ENCODE data around the gene MAN2A1.
"Not testable (repeated sequence)": the region's sequence is repeated elsewhere in the genome, so short reads cannot be mapped to it uniquely, and the experiment has no call there.

MAN2A1 gene

GRCh38 chr5:109755761-109756160 lies 66.0 kb downstream of the MAN2A1 start:
- DNase-seq (ENCODE audit: low read depth in 2 of 2) = no peak

- DNase-seq (ENCODE audit: low read depth in 2 of 2) = no peak
Observed at GRCh38 chr5:109756543-109757185, 66.9 kb downstream of the MAN2A1 start.

- DNase-seq (ENCODE audit: low read depth in 2 of 2) = no peak
Observed at GRCh38 chr5:109757490-109757889, 67.8 kb downstream of the MAN2A1 start.

- no peak for DNase-seq (ENCODE audit: low read depth in 2 of 2)
Observed at GRCh38 chr5:109759306-109759705, 69.6 kb downstream of the MAN2A1 start.

GRCh38 chr5:109760130-109760529 lies 70.4 kb downstream of the MAN2A1 start:
- not testable (repeated sequence) for DNase-seq (ENCODE audit: low read depth in 2 of 2)

- no peak for DNase-seq (ENCODE audit: low read depth in 2 of 2)
Observed at GRCh38 chr5:109762821-109763220, 73.1 kb downstream of the MAN2A1 start.

GRCh38 chr5:109767184-109767995 lies 77.7 kb downstream of the MAN2A1 start:
- no peak for DNase-seq (ENCODE audit: low read depth in 2 of 2)

GRCh38 chr5:109767997-109768396 lies 78.3 kb downstream of the MAN2A1 start:
- no peak for DNase-seq (ENCODE audit: low read depth in 2 of 2)

GRCh38 chr5:109769597-109770291 lies 80.0 kb downstream of the MAN2A1 start:
- DNase-seq (ENCODE audit: low read depth in 2 of 2) = no peak

- DNase-seq (ENCODE audit: low read depth in 2 of 2) = no peak
Observed at GRCh38 chr5:109775130-109775529, 85.4 kb downstream of the MAN2A1 start.

GRCh38 chr5:109779036-109779735 lies 89.5 kb downstream of the MAN2A1 start:
- DNase-seq (ENCODE audit: low read depth in 2 of 2) = no peak

- DNase-seq (ENCODE audit: low read depth in 2 of 2) = no peak
Observed at GRCh38 chr5:109784687-109785086, 95.0 kb downstream of the MAN2A1 start.

- DNase-seq (ENCODE audit: low read depth in 2 of 2) = no peak
Observed at GRCh38 chr5:109786206-109786855, 96.6 kb downstream of the MAN2A1 start.

- DNase-seq (ENCODE audit: low read depth in 2 of 2) = no peak
Observed at GRCh38 chr5:109788596-109788995, 98.9 kb downstream of the MAN2A1 start.

GRCh38 chr5:109792613-109793012 lies 102.9 kb downstream of the MAN2A1 start:
- DNase-seq (ENCODE audit: low read depth in 2 of 2) = no peak

GRCh38 chr5:109803854-109804253 lies 114.1 kb downstream of the MAN2A1 start:
- DNase-seq (ENCODE audit: low read depth in 2 of 2) = no peak

GRCh38 chr5:109805472-109805871 lies 115.7 kb downstream of the MAN2A1 start:
- DNase-seq (ENCODE audit: low read depth in 2 of 2) = no peak

GRCh38 chr5:109805883-109806282 lies 116.2 kb downstream of the MAN2A1 start:
- DNase-seq (ENCODE audit: low read depth in 2 of 2) = no peak

- DNase-seq (ENCODE audit: low read depth in 2 of 2) = no peak
Observed at GRCh38 chr5:109812698-109813097, 123.0 kb downstream of the MAN2A1 start.

GRCh38 chr5:109816732-109817131 lies 127.0 kb downstream of the MAN2A1 start:
- DNase-seq (ENCODE audit: low read depth in 2 of 2) = no peak

- DNase-seq (ENCODE audit: low read depth in 2 of 2) = no peak
Observed at GRCh38 chr5:109819878-109820277, 130.2 kb downstream of the MAN2A1 start.

GRCh38 chr5:109823597-109823996 lies 133.9 kb downstream of the MAN2A1 start:
- DNase-seq (ENCODE audit: low read depth in 2 of 2) = no peak

All from stimulated activated CD8-positive, alpha-beta memory T cell treated with anti-CD3 and anti-CD28 coated beads, Interleukin-15, amount 100 ng/mL, for 48 hours (primary cell).